ENCODE measurements around the gene POLH.
"Not testable (repeated sequence)": the region's sequence is repeated elsewhere in the genome, so short reads cannot be mapped to it uniquely, and the experiment has no call there.

Gene POLH

DNA sequence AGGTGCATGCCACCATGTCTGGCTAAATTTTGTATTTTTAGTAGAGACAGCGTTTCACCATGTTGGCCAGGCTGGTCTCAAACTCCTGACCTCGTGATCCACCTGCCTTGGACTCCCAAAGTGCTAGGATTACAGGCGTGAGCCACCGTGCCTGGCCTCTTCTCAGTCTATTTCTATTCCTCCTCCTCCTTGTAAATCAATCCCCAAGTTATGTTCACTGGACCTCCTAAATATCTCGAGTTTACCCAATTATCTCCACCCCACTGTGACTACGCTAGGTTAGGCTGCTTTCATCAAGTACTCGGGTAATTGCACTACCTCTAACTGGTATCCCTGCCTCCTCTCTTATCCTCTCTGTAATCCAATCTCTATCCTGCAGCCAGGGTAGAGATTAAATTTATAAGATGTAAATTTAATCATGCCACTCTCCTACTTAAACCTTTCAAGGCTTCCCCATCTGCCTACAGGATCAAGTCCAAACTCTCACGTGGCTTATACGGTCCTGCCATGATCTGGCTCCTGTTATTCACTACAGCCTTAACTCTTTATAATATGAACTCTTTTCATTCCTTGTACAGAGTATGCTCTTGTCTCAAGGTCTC, 58.8 kb downstream of the POLH start:
- DNase-seq: no peak

DNA sequence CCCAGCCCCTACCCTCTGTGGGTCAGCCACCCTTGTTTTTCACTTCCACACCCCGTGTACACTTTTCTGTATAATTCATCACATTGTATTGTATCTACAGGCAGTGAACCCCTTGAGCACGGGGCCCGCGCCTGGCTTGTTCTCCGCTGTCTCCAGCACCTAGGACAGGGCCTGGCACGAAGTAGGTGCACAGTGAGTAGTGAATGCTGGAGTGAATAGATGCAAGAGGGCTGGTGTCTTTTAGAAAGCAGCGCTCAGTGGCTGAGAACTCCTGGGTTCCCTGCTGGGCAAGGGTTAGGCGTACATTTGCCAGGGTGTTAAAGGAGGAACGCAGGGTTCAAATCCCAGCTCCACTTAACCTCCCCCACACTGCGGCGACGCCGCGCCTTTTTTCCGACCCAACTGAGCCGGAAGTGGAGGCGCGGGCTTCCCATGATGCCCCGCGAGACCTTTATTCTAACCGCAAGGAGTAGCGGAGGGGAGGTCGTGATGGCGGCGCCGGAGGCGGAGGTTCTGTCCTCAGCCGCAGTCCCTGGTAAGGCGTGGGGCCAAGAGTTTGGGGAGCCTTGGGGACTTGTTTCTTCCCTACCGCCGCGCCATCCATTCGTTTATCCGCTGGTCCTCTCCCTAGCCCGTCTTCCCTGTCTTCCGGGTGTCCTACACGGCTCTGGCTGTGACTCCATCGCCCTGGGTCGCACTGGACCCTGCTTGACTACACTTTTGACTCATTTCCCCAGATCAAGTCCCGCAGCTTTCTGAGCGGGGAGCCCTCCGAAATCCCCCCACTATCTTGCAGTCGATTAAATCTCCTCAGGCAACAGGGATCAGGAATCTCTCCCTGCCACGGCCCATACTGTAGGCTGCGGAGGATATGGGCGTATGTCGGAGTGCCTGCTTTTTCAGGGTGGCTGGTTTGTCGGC, 59.7 kb downstream of the POLH start, which contains the start of gene MAD2L1BP:
MAD2L1BP (plus strand) TSS at position 454 of the 921 bp plus-strand sequence; CDS start at position 490, 36 bp downstream.
- peak; percentile 87 for DNase-seq

DNA sequence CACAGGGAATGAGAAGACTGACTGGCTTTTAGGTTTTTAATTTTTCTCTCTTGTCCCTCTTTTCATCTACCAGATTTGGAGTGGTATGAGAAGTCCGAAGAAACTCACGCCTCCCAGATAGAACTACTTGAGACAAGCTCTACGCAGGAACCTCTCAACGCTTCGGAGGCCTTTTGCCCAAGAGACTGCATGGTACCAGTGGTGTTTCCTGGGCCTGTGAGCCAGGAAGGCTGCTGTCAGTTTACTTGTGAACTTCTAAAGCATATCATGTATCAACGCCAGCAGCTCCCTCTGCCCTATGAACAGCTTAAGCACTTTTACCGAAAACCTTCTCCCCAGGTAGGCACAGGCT, 60.3 kb downstream of the POLH start:
- DNase-seq: no peak

DNA sequence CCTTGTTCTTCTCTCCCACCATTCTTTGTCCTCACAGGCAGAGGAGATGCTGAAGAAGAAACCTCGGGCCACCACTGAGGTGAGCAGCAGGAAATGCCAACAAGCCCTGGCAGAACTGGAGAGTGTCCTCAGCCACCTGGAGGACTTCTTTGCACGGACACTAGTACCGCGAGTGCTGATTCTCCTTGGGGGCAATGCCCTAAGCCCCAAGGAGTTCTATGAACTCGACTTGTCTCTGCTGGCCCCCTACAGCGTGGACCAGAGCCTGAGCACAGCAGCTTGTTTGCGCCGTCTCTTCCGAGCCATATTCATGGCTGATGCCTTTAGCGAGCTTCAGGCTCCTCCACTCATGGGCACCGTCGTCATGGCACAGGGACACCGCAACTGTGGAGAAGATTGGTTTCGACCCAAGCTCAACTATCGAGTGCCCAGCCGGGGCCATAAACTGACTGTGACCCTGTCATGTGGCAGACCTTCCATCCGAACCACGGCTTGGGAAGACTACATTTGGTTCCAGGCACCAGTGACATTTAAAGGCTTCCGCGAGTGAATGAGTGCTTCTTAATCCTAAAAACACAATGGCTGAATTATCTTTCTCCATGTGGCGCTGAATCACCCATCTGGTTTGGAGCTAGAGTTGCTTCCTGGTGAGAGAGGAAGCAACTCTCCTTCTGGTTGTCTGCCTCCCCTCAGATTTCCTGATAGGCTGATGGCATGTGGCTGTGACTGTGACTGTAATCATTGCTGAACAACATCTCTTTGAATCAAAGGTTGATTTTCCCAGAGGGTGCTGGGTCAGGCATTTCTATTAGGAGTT, 64.2 kb downstream of the POLH start:
- no peak for DNase-seq

DNA sequence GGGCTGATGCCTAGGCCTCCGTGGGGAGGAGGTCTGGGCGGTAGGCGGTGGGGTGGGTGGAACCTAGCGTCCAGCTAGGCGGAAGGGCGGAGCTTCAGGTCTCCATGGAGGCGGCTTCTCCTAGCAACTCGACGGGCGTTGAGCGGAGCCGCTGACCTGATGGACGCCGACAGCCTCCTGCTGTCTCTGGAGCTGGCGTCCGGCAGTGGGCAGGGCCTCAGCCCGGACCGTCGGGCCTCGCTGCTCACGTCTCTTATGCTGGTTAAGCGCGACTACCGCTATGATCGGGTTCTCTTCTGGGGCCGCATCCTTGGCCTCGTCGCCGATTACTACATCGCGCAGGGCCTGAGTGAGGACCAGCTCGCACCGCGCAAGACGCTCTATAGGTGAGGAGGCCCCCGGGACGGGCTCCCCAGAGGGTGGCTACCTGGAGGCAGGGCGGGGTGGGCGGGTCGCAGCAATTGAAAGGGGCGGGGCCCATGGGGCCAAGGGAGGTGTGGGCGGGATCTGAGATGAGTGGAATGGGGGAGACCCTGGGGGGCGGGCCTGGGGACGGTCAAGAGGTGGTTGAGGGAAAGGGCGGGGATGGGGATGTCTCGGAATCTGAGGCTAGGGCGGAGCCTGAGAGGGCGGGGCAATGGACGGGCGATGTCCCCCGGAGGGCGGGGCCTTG, 69.1 kb downstream of the POLH start, which contains the start of gene RSPH9:
RSPH9 (plus strand) TSS at position 97 of the 673 bp plus-strand sequence; CDS start at position 160, 63 bp downstream.
- peak; percentile 69 for DNase-seq

DNA sequence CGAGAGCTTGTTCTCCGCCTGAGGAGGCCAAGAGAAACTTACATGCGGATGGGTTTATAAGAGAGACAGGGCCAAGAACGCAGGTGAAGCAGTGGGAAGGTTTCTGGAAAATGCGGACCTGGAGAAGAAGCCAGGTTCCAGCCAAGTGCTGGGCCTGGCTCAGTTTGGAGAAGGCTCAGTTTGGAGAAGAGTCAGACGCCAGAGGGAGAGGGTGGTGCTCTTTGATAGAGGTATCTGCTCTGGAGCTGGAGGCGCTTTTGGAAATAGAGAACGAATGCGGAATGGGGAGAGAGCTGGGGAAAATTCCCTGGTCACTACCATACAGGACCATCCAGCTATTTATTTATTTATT, 69.6 kb downstream of the POLH start:
- DNase-seq: no peak

DNA sequence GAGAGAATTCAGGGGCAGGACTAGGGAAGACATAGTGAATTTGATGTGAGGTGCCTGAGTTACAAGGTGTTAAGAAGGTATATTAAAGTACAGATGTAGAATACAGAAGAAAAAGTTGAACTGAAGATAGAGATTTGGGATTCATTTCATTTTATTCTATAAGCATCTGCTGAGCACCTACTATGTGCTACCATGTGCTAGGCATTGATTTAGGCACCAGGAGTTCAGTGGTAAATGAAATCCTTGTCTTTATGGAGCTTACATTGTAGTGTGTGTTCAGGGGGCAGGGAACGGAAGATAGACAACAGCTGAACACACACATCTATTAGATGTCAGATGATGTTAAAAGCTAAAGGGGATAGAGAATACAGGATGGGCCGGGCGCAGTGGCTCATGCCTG, 71.6 kb downstream of the POLH start:
- no peak for DNase-seq

DNA sequence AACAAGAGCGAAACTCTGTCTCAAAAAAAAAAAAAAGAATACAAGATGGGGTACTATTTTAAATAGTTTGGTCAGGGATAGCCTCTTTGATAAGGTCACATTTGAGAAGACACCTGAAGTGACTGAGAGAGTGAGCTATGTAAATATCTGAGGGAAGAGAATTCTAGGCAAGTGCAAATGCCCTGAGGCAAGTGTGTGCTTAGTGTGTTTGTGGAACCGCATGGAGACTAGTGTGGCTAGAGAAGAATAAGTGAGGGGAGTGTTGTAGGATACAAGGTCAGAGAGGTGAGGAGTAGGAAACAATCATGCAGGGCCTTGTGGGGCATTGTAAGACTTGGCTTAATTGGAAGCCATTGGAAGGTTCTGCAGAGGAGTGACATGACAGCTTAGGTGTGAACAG, 72.3 kb downstream of the POLH start:
- DNase-seq: no peak

DNA sequence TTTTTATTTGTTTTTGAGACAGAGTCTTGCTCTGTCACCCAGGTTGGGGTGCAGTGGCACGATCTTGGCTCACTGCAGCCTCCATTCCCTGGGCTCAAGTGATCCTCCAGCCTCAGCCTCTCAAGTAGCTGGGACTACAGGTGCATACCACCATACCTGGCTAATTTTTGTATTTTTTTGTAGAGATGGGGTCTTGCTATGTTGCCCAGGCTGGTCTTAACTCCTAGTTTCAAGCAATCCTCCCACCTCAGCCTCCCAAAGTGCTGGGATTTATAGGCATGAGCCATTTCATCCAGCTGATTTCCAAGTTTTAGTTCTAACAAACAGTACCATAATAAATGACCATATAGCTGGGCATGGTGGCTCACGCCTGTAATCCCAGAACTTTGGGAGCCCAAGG, 76.8 kb downstream of the POLH start:
- DNase-seq: not testable (repeated sequence)

DNA sequence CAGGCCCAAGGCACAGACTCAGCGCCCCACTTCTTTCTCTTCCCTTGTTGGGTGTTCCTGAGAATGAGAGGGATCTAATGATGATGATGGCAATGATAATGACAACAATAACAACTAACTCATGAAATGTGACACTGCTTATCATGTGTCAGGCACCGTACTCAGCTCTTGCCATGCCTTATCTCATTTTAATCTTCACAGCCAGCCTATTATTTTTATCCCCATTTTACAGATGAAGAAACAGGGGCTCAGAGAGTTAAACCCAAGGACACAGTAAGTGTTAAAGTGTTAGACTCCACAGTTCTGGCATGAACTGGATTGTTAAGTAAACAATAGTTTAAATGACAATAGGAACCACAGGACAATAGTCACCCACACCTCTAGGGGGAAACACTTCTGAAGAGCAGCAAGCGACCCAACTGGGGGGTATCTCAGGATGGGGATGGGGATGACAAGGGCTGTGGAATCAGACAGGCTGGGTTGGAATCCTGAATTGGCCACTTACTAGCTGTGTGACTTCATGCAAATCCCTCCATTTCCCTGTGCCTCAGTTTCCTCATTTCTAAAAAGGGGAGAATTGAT, 81.3 kb downstream of the POLH start:
- no peak for DNase-seq

DNA sequence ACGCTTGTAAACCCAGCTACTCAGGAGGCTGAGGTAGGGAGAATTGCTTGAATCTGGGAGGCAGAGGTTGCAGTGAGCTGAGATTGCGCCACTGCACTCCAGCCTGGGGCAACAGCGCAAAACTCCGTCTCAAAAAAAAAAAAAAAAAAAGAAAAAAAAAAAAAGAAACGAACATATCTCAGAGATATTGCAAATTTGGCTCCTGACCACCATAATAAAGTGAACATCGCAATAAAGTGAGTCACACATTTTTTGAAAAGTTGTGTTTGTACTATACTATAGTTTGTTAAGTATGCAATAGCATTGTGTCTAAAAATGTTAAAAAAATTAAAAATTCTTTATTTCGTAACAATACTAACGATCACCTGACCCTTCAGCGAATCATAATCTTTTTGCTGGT, 82.2 kb downstream of the POLH start:
- no peak for DNase-seq

DNA sequence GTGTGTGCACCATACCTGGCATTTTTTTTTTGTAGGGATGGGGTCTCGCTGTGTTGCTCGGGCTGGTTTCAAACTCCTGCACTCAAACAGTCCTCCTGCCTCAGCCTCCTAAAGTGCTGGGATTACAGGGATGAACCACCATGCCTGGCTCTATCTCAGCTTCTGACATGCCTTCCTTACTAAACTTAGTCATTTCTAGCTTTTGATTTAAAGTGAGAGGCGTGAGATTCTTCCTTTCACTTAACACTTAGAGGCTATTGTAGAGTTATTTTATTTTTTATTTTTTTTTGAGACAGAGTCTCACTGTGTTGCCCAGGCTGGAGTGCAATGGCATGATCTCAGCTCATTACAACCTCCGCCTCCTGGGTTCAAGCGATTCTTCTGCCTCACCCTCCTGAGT, 87.0 kb downstream of the POLH start:
- not testable (repeated sequence) for DNase-seq

All from stimulated activated CD4-positive, alpha-beta T cell treated with anti-CD3 and anti-CD28 coated beads, Interleukin-4, amount 100 ng/mL, for 1 hour (primary cell).